ENCODE results near the gene ST6GALNAC5. TPM values are rescaled to one million over a fixed set of nuclear protein-coding genes. Genes with fewer than 3 reads are reported as not detected.

Gene ST6GALNAC5
- total RNA-seq, 4 donors from 2014 or later, result 0.49 to 14.1 (median 2.1) TPM

DNA sequence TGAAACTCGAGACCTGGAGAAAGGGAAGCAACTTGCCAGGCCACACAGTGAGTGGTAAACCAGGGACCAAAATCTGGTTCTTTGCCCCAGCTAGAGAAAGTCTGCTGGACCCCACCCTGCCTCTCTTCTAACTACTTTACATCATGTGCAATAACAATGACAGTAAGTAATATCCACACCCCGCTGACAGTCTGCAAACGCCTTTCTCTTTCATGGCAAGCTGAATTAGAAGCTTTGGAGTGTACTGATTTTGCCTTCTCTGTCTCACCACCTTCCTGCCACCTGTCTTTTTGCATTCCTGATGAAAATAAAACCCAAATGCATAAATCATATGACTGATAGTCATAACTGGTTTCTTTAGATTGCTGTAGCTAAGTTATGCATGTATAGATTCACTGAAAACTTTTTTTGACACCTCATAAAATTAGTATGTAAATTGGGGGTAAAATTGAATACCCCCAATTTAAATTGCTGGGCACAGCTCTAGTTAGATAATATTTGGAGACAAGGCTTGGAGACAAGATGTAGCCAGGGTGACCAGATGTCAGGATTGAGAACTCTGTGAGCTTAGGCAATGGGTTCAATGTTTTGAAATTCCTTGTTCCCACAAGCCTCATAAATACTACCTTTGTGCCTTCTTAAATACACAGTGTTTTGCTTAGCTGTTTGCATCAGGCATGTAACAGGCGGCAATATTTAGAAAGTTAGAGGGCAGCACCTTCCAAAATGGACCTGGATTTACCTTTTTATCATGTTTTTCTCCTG lies 73.5 kb downstream of the ST6GALNAC5 start:
- Histone ChIP-seq H3K4me3 (no peak overlapping the region), H3K9me3 (no peaks in the 10 kb centered on the region), H3K27me3 (no peaks in the 10 kb centered on the region), H3K27ac (no peak overlapping the region), H3K36me3 (no peaks in the 10 kb centered on the region), H3K4me1 (no peaks in the 10 kb centered on the region)
- WGBS, result 66% methylated on average over 4 of the region's 4 CpGs
- no peak for DNase-seq (ENCODE audit: low spot score in 2 of 2)
- TF ChIP-seq POLR2A (IDR thresholded peaks at IDR 0.05) (no peak), EP300 (IDR thresholded peaks at IDR 0.05) (no peak), POLR2AphosphoS5 (IDR thresholded peaks at IDR 0.05) (no peak)
- TF ChIP-seq, protein P1, sequence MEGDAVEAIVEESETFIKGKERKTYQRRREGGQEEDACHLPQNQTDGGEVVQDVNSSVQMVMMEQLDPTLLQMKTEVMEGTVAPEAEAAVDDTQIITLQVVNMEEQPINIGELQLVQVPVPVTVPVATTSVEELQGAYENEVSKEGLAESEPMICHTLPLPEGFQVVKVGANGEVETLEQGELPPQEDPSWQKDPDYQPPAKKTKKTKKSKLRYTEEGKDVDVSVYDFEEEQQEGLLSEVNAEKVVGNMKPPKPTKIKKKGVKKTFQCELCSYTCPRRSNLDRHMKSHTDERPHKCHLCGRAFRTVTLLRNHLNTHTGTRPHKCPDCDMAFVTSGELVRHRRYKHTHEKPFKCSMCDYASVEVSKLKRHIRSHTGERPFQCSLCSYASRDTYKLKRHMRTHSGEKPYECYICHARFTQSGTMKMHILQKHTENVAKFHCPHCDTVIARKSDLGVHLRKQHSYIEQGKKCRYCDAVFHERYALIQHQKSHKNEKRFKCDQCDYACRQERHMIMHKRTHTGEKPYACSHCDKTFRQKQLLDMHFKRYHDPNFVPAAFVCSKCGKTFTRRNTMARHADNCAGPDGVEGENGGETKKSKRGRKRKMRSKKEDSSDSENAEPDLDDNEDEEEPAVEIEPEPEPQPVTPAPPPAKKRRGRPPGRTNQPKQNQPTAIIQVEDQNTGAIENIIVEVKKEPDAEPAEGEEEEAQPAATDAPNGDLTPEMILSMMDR (IDR thresholded peaks at IDR 0.05), result no peak

GRCh38 chr1:76942549-76942948 lies 75.3 kb downstream of the ST6GALNAC5 start:
- no peak overlapping the region for H3K4me3 ChIP-seq
- 55% methylated on average over 2 of the region's 2 CpGs for WGBS
- H3K27ac ChIP-seq, result no peak overlapping the region
- DNase-seq (ENCODE audit: low spot score in 2 of 2), result no peak
- no peaks in the 10 kb centered on the region for H3K9me3 ChIP-seq
- no peak for TF ChIP-seq POLR2A (IDR thresholded peaks at IDR 0.05)
- TF ChIP-seq, protein P1 (IDR thresholded peaks at IDR 0.05), result no peak
- H3K4me1 ChIP-seq, result no peaks in the 10 kb centered on the region
- H3K27me3 ChIP-seq, result no peaks in the 10 kb centered on the region
- H3K36me3 ChIP-seq, result no peaks in the 10 kb centered on the region

DNA sequence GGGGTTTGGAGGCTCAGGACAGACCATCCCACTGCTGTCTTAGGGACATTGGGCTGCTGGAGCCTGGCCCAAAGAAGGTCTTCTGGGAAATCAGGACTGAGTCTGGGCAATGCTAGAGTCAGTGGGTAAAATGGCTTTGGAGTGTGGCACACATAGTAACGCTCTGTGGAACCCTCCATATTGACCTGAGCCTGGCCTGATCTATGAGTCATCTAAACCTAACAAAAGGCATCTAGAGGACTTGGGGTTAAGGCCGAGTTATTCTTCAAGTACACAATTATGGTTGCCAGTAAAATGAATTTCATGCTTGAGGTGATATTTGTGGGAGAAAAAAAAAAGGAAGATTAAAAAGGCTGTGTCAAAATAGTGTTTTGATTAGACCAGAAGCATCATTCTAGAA lies 77.7 kb downstream of the ST6GALNAC5 start:
- no peaks in the 10 kb centered on the region for H3K9me3 ChIP-seq
- TF ChIP-seq EP300 (IDR thresholded peaks at IDR 0.05) (no peak), POLR2A (IDR thresholded peaks at IDR 0.05) (no peak), POLR2AphosphoS5 (IDR thresholded peaks at IDR 0.05) (no peak)
- TF ChIP-seq, protein P1 (IDR thresholded peaks at IDR 0.05), result no peak
- no peaks in the 10 kb centered on the region for H3K36me3 ChIP-seq
- H3K27me3 ChIP-seq, result no peaks in the 10 kb centered on the region
- no peak for DNase-seq (ENCODE audit: low spot score in 2 of 2)
- no peak overlapping the region for H3K27ac ChIP-seq
- no peaks in the 10 kb centered on the region for H3K4me1 ChIP-seq
- WGBS, result 63% methylated on average over 2 of the region's 2 CpGs
- H3K4me3 ChIP-seq, result no peak overlapping the region

- no peaks in the 10 kb centered on the region for H3K36me3 ChIP-seq
- no peaks in the 10 kb centered on the region for H3K27me3 ChIP-seq
- H3K27ac ChIP-seq, result no peak overlapping the region
- TF ChIP-seq, protein P1 (IDR thresholded peaks at IDR 0.05), result no peak
- no peak for TF ChIP-seq POLR2AphosphoS5 (IDR thresholded peaks at IDR 0.05)
- TF ChIP-seq POLR2A (IDR thresholded peaks at IDR 0.05), result no peak
- TF ChIP-seq EP300 (IDR thresholded peaks at IDR 0.05), result no peak
- H3K4me1 ChIP-seq, result no peaks in the 10 kb centered on the region
- DNase-seq (ENCODE audit: low spot score in 2 of 2), result no peak
- no peak overlapping the region for H3K4me3 ChIP-seq
- no peaks in the 10 kb centered on the region for H3K9me3 ChIP-seq
Observed at GRCh38 chr1:76948846-76949245, 81.6 kb downstream of the ST6GALNAC5 start.

- Histone ChIP-seq H3K27ac (no peak overlapping the region), H3K36me3 (no peaks in the 10 kb centered on the region), H3K4me3 (no peak overlapping the region), H3K27me3 (no peaks in the 10 kb centered on the region), H3K9me3 (no peaks in the 10 kb centered on the region), H3K4me1 (no peaks in the 10 kb centered on the region)
- TF ChIP-seq, protein P1 (IDR thresholded peaks at IDR 0.05), result no peak
- TF ChIP-seq POLR2A (IDR thresholded peaks at IDR 0.05) (no peak), EP300 (IDR thresholded peaks at IDR 0.05) (no peak), POLR2AphosphoS5 (IDR thresholded peaks at IDR 0.05) (no peak)
- DNase-seq (ENCODE audit: low spot score in 2 of 2), result no peak
- WGBS, result 71% methylated on average over 3 of the region's 3 CpGs
Observed at GRCh38 chr1:76949503-76949902, 82.2 kb downstream of the ST6GALNAC5 start.

All from suprapubic skin (tissue), 4 donors.